Thyroid gland (tissue), 4 donors: ENCODE measurements around the gene GSPT1. TPM values are rescaled to one million over a fixed set of nuclear protein-coding genes. Genes with fewer than 3 reads are reported as not detected.

ENCODE experiments used
- DNase-seq, 2 donors: peaks; one replicate each; pipeline ENCODE4 v3.0.0-alpha.2; 2019
- H3K27ac ChIP-seq, 3 donors: fragments of 200-600 bp; sonication (generic); 1 replicate in 2 of 3; 2 replicates in 1 of 3; pipeline ENCODE4 v1.5.1; 2016 to 2019; ENCODE audit warnings: mild to moderate bottlenecking in 1 of 3, moderate library complexity in 1 of 3
- H3K27me3 ChIP-seq: fragments of 200-600 bp; sonication (generic); one replicate; pipeline ENCODE4 v1.5.1; 2019
- H3K36me3 ChIP-seq, 2 donors: fragments of 200-600 bp; sonication (generic); one replicate each; pipeline ENCODE4 v1.5.1; 2016 to 2019
- H3K4me1 ChIP-seq, 2 donors: fragments of 200-600 bp; sonication (generic); one replicate each; pipeline ENCODE4 v1.5.1; 2017 to 2019
- H3K4me3 ChIP-seq, 3 donors: fragments of 200-600 bp; sonication (generic); replicated peaks in 1 of 3; 1 replicate in 2 of 3; 2 replicates in 1 of 3; pipeline ENCODE4 v1.5.1; 2016; ENCODE audit warnings: mild to moderate bottlenecking in 1 of 3
- H3K9me3 ChIP-seq: fragments of 200-600 bp; sonication (generic); one replicate; pipeline ENCODE4 v1.5.1; 2017
- CTCF ChIP-seq, 6 experiments: fragments of 200-600 bp in 3 of 6; fragments of 450-650 bp in 3 of 6; sonication (generic) in 3 of 6; IDR thresholded peaks; one replicate each; pipeline ENCODE4 v1.5.1; 2016 to 2019; ENCODE audit warnings: antibody characterized with exemption in 6 of 6, mild to moderate bottlenecking in 2 of 6, inconsistent platforms in 1 of 6, moderate library complexity in 1 of 6
- POLR2A ChIP-seq, 2 donors: fragments of 450-650 bp; IDR thresholded peaks; one replicate each; pipeline ENCODE4 v1.6.1; 2017; ENCODE audit warnings: antibody characterized with exemption in 2 of 2, mild to moderate bottlenecking in 2 of 2, moderate library complexity in 1 of 2
- WGBS, 2 donors: methylation state at CpG; one replicate each; pipeline ENCODE4 v1.1.5; 2017; 5-methylcytosine and 5-hydroxymethylcytosine counted together
- intact Hi-C: fragments of 100-400 bp; cut with DNase I; formaldehyde crosslinking; loops from one replicate; pipeline ENCODE4 v1.15.1; 2023
- total RNA-seq, 4 donors: library from RNA; depleted of rRNA; stranded (reverse); fragments of >200 nt; gene quantifications; one replicate each; pipeline ENCODE4 v1.2.3, GENCODE V29; 2016

Gene GSPT1
- total RNA-seq, 4 donors from 2014 or later, result 71.9 to 106 (median 86.6) TPM

DNA sequence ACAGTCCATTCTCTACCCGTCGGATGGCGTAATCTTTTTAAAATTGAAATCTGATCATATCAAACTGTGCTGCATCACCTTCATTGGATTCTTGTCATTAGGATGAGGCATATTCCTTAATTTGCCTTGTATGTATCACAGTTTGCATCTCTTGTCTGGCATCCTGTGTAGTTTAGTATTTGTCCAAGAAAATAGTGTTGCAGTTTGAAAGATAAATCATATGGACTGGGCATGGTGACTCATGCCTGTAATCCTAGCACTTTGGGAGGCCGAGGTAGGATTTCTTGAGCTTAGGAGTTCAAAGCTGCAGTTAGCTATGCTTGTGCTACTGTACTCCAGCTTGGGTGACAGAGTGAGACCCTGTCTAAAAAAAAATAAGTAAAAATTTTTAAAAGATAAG, 58.6 kb downstream of the GSPT1 start:
- Histone ChIP-seq H3K4me3 (no peak overlapping the region), H3K4me1 (peaks cover 9 to 13% of the 10 kb centered on the region in 2 donors), H3K36me3 (no peaks in the 10 kb centered on the region), H3K27ac (no peak overlapping the region), H3K9me3 (no peaks in the 10 kb centered on the region), H3K27me3 (no peaks in the 10 kb centered on the region)
- no peak for TF ChIP-seq POLR2A (IDR thresholded peaks at IDR 0.05)
- intact Hi-C loops, result no loop called here
- DNase-seq, result no peak
- WGBS, 2 donors, result 78 to 84% methylated on average over 4 of the region's 4 CpGs

DNA sequence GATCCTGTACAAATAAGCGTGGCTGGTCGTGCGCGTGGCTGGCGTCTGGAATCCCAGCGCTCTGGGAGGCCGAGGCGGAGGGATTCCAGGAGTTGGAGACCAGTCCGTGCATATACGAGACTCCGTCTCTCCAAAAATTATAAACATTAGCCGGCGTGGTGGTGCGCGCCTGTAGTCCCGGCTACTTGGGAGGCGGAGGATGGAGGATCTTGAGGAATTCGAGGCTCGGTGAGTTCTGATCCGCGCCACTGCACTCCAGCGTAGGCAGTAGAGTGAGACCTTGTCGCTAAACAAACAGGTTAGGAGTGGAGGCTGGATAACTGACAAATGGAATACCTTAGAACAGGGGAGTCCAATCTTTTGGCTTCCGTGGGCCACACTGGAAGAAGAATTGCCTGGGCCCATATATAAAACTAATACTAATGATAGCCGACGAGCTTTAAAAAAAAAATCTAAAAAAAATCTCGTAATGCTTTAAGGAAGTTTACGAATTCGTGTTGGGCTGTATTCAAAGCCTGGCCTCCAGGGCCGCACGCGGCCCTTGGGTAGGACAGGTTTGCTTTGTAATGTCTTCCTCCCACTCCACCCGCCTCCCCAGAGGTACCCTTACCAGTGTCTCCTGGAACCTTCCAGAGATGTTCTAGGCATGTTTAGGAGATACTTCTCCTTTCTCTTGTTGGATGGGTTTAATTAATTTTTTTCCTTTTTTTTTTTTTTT, 63.5 kb downstream of the GSPT1 start:
- Histone ChIP-seq H3K36me3 (peaks cover under 1 to 5% of the 10 kb centered on the region in 2 donors), H3K27ac (peak overlapping the region in 2 of 3 donors; percentile 76 to 91), H3K27me3 (no peaks in the 10 kb centered on the region), H3K4me1 (peaks cover 14 to 18% of the 10 kb centered on the region in 2 donors), H3K4me3 (peak overlapping the region; percentile 52 to 96 (median 72)), H3K9me3 (no peaks in the 10 kb centered on the region)
- intact Hi-C loops, result loop anchor here (5.0 kb wide), 1 partner anchor 65 kb away; the partner anchor contains the start of gene GSPT1
- DNase-seq, result peak in 1 of 2 donors; percentile 37
- TF ChIP-seq POLR2A (IDR thresholded peaks at IDR 0.05) (no peak), CTCF (IDR thresholded peaks at IDR 0.05) (no peak)
- WGBS, 2 donors, result 44 to 54% methylated on average over 30 to 33 of the region's 33 CpGs

DNA sequence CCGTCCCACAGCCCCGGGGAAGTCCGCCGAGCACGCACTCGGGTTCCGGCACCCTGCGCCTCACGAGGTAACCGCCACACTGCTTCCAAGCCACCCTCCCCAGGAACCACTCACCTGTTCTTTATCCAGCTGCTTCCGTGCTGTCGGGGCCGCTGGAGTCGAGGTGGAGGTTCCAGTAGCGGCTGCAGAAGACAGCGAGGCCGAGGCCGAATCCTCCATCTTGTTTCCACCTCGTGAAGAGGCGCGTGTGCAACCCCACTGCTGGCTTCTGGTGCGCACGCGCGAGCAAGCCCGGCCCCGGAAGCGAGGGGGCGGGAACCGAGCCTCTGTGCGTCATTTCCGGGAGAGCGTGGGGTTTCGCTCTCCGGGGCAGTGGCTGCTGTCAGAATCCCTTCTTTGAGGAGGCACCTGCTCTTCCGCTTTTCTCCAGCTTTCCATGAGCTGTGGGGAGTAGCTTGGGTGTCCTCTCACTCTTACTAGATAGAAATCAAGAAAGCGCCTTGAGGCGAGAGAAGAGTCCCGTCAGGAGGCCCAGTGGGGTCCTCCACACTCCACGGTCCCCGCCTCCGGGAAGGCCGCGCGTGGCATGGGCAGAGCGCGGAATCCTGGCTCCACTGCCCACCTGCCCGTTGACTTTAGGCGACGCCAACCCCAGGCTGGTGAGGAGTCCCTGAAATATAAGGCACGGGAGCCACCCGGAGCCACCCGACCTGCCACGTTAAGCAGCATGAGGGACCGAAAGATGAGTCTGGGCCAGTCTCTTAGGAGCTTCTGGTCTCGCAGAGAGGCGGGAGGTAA, 64.3 kb downstream of the GSPT1 start, which contains the start of gene RSL1D1:
Gene RSL1D1, minus strand, starts transcription at position 249 of the 798 bp plus-strand sequence. Its CDS starts 30 bp downstream, at position 219.
- peak in 1 of 2 donors; percentile 87 for TF ChIP-seq POLR2A (IDR thresholded peaks at IDR 0.05)
- TF ChIP-seq CTCF (IDR thresholded peaks at IDR 0.05), result no peak
- Histone ChIP-seq H3K27me3 (no peaks in the 10 kb centered on the region), H3K4me1 (peaks cover 14 to 18% of the 10 kb centered on the region in 2 donors), H3K4me3 (peak within 1 kb of the TSS; percentile 52 to 96 (median 72)), H3K36me3 (peaks cover 9 to 13% of the 10 kb centered on the region in 2 donors), H3K27ac (peak within 1 kb of the TSS; percentile 71 to 91 (median 76)), H3K9me3 (no peaks in the 10 kb centered on the region)
- peak; percentile 84 to 88 for DNase-seq
- intact Hi-C loops, result loop anchor here (5.0 kb wide), 1 partner anchor 66 kb away; the partner anchor contains the start of gene GSPT1
- 0% methylated on average over 18 to 24 of the region's 57 CpGs for WGBS, 2 donors

GRCh38 chr16:11848842-11849241, 66.9 kb downstream of the GSPT1 start:
- Histone ChIP-seq H3K27me3 (no peaks in the 10 kb centered on the region), H3K4me3 (no peak overlapping the region), H3K9me3 (no peaks in the 10 kb centered on the region), H3K27ac (no peak overlapping the region), H3K36me3 (peaks cover 32 to 38% of the 10 kb centered on the region in 2 donors), H3K4me1 (peaks cover 6 to 18% of the 10 kb centered on the region in 2 donors)
- TF ChIP-seq CTCF (IDR thresholded peaks at IDR 0.05) (no peak), POLR2A (IDR thresholded peaks at IDR 0.05) (no peak)
- WGBS, 2 donors, result 93 to 94% methylated on average over 3 of the region's 3 CpGs
- no peak for DNase-seq
- intact Hi-C loops, result no loop called here

DNA sequence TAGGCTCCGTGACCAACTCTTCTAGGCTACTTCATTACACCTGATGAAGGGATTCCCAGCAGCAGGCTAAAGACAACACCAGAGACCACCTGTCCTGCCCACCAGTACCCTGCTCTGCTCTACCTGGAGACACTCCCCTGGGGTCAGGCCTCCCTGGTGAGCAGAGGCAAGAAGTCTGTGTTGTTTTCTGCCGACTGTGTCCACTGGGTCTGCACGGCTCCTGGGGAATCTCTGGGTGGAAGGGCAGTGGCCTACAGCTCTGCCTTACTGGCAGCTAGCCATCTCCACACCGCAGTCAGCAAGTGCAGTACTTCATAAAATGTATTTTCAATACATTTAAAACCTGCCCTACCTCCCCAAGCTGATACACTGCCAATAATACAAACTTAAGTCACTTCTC, 71.3 kb downstream of the GSPT1 start:
- no peak for TF ChIP-seq POLR2A (IDR thresholded peaks at IDR 0.05)
- no peak for TF ChIP-seq CTCF (IDR thresholded peaks at IDR 0.05)

More for the DNA sequence above, 71.3 kb downstream of the GSPT1 start:
- intact Hi-C loops, result no loop called here
- no peak for DNase-seq
- no peaks in the 10 kb centered on the region for H3K27me3 ChIP-seq
- H3K27ac ChIP-seq, result no peak overlapping the region
- H3K36me3 ChIP-seq, result peaks cover 60 to 63% of the 10 kb centered on the region in 2 donors
- WGBS, 2 donors, result 86 to 90% methylated on average over 4 of the region's 4 CpGs
- no peaks in the 10 kb centered on the region for H3K4me1 ChIP-seq
- H3K4me3 ChIP-seq, result no peak overlapping the region
- H3K9me3 ChIP-seq, result no peaks in the 10 kb centered on the region
